ENCODE results near the gene RIMS3. TPM values are rescaled to one million over a fixed set of nuclear protein-coding genes. Genes with fewer than 3 reads are reported as not detected.

The RIMS3 gene
- 1 to 10 TPM; 2.5 to 6.6 (median 5.4) TPM for total RNA-seq

- Histone ChIP-seq H3K4me3 (peak within 1 kb of the TSS; percentile 55 to 80 (median 70)), H3K27ac (peak within 1 kb of the TSS in 3 of 4 donors; percentile 31 to 63 (median 36)), H3K27me3 (no peaks in the 10 kb centered on the region), H3K9me3 (no peaks in the 10 kb centered on the region), H3K36me3 (no peaks in the 10 kb centered on the region), H3K4me1 (peaks cover 0 to 26% (median 7%) of the 10 kb centered on the region in 4 donors)
- TF ChIP-seq POLR2A (IDR thresholded peaks at IDR 0.05) (no peak), CTCF (IDR thresholded peaks at IDR 0.05) (no peak)
- DNase-seq: peak; percentile 76 to 92 (median 90)
Measured at GRCh38 chr1:40665335-40666171, at the start of gene RIMS3. TSS of gene RIMS3 (minus strand) at chr1:40665682. CDS start at chr1:40641925, 23,757 bp downstream.

- DNase-seq: peak in 1 of 3 donors; percentile 36
- peak overlapping the region in 1 of 4 donors; percentile 51 for H3K27ac ChIP-seq
- H3K4me1 ChIP-seq: peaks cover 0 to 56% (median 12%) of the 10 kb centered on the region in 4 donors
Measured at GRCh38 chr1:40712997-40713396, 47.5 kb upstream of the RIMS3 start.

DNA sequence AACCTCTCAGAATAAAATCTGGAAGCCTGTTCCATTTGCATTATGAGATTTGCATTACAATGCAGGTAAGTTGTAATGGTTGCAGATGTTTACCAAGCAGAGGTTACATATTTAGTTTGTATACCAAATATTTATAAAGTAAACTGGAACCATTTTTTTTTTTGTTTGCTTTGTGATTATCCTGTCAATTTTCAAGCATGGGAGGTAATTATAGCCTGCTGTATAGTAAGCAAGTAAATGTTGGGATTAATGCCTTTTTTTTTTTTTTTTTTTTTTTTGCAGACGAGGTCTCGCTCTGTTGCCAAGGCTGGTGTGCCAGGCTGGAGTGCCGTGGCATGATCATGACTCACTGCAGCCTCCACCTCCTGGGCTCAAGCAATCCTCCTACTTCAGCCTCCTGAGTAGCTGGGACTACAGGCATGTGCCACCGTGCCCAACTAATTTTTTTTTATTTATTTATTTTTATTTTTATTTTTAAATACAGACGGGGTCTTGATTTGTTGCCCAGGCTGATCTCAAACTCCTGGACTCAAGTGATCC lies 47.0 kb upstream of the RIMS3 start:
- DNase-seq: no peak
- peak overlapping the region in 2 of 4 donors; percentile 51 to 76 for H3K27ac ChIP-seq
- no peaks in the 10 kb centered on the region for H3K27me3 ChIP-seq
- H3K9me3 ChIP-seq: no peaks in the 10 kb centered on the region
- peaks cover 0 to 57% (median 12%) of the 10 kb centered on the region in 4 donors for H3K4me1 ChIP-seq
- H3K4me3 ChIP-seq: no peak overlapping the region
- TF ChIP-seq POLR2A (IDR thresholded peaks at IDR 0.05) (no peak), CTCF (IDR thresholded peaks at IDR 0.05) (no peak)
- H3K36me3 ChIP-seq: no peaks in the 10 kb centered on the region

More at GRCh38 chr1:40712997-40713396, 47.5 kb upstream of the RIMS3 start:
- Histone ChIP-seq H3K4me3 (no peak overlapping the region), H3K36me3 (no peaks in the 10 kb centered on the region), H3K27me3 (no peaks in the 10 kb centered on the region), H3K9me3 (no peaks in the 10 kb centered on the region)
- TF ChIP-seq CTCF (IDR thresholded peaks at IDR 0.05) (no peak), POLR2A (IDR thresholded peaks at IDR 0.05) (no peak)

DNA sequence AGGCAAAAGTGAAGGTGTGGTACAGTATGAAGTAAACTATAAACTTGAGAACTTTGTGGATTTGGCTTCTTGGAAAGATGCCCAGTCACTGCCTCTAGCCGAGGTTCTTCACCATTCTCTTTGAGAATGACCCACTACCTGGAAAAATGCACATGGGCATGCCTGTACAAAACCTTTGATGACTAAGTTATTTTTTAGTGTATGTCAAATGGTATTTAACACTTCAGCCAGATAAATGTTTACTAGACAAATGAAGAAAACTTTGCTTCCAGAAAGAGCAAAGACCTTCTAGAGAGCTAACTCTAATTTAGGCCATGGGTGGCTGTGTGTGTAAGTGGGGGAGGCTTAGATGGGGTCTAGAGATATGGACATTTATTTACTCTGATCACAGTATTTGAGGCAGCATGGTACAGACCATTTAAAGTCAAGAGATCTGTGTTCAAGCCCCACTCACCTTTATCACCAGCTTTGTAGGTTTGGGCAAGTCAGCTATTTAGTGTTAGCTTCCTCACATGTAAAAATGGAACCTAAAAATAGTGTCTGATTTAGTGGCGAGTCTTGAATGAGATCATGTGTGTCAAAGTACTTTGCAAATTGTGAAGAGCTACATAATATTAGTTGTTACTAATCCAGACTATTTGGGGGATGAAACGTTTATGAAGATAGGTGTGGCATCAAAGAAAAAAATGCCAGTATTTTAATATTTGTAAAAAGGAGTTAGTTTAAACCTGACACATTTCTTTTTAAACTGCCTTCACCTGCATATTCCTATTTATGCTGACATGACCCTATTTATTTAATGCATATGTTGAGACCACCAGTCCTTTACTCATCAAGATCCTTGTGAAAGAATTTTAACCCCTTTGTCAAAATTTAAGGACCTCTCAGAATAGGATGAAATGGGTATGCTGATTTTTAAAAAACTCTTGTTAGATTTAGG lies 46.3 kb upstream of the RIMS3 start:
- no peaks in the 10 kb centered on the region for H3K9me3 ChIP-seq
- no peaks in the 10 kb centered on the region for H3K27me3 ChIP-seq
- H3K4me1 ChIP-seq: peaks cover 0 to 57% (median 12%) of the 10 kb centered on the region in 4 donors
- no peak for DNase-seq
- no peaks in the 10 kb centered on the region for H3K36me3 ChIP-seq
- peak overlapping the region in 3 of 4 donors; percentile 40 to 76 (median 51) for H3K27ac ChIP-seq
- peak overlapping the region in 1 of 4 donors; percentile 51 for H3K4me3 ChIP-seq
- TF ChIP-seq CTCF (IDR thresholded peaks at IDR 0.05) (no peak), POLR2A (IDR thresholded peaks at IDR 0.05) (no peak)

Measured in Peyer's patch (tissue), 4 donors.